CD4-positive, alpha-beta T cell (primary cell): ENCODE measurements around the gene GALNTL6. TPM values are rescaled to one million over a fixed set of nuclear protein-coding genes. Genes with fewer than 3 reads are reported as not detected.

Source experiments
- ATAC-seq: fragments of 200-7000 bp; cut with Tn5 transposase; one replicate; pipeline ENCODE4 v1.10.0; 2022; ENCODE audit warnings: mild to moderate bottlenecking; ENCODE audit not compliant: poor library complexity
- CTCF ChIA-PET: fragments of 350-600 bp; sonication (Branson Sonifier 250); formaldehyde crosslinking; loops from one replicate; lab custom pipeline; 2021; ENCODE audit warnings: antibody characterized with exemption, inconsistent platforms; lab: Charles Lee
- POLR2A ChIA-PET: fragments of 350-600 bp; sonication (Branson Sonifier 250); formaldehyde crosslinking; loops from one replicate; lab custom pipeline; 2021; ENCODE audit warnings: antibody characterized with exemption, inconsistent platforms; lab: Charles Lee
- DNase-seq, 14 experiments: peaks; one replicate each; pipeline ENCODE4 v3.0.0-alpha.2; 2013 to 2020; ENCODE audit warnings: mixed read lengths in 2 of 14
- H3K27ac ChIP-seq, 2 donors: one replicate each; pipeline versions ENCODE4 v1.5.1 to v1.7.0; 2013; ENCODE audit warnings: low read length in 2 of 2, low read depth in 1 of 2, mild to moderate bottlenecking in 1 of 2
- H3K27me3 ChIP-seq, 2 experiments: 1 replicate in 1 of 2; 2 replicates in 1 of 2; pipeline versions ENCODE4 v1.6.1 to v1.7.0; 2013; ENCODE audit warnings: low read length in 2 of 2, control low read depth in 1 of 2, mild to moderate bottlenecking in 1 of 2, moderate library complexity in 1 of 2; ENCODE audit not compliant: insufficient read depth in 2 of 2, control insufficient read depth in 1 of 2
- H3K36me3 ChIP-seq: one replicate; pipeline ENCODE4 v1.6.1; 2013; ENCODE audit warnings: low read length, control low read depth; ENCODE audit not compliant: insufficient read depth
- H3K4me1 ChIP-seq: one replicate; pipeline ENCODE4 v1.6.1; 2013; ENCODE audit warnings: low read length, control low read depth; ENCODE audit not compliant: insufficient read depth
- H3K4me3 ChIP-seq: one replicate; pipeline ENCODE4 v1.5.1; 2013; ENCODE audit warnings: mild to moderate bottlenecking, low read length, moderate library complexity
- H3K9me3 ChIP-seq, 2 experiments: 1 replicate in 1 of 2; 2 replicates in 1 of 2; pipeline versions ENCODE4 v1.6.1 to v1.7.0; 2013; ENCODE audit warnings: low read length in 2 of 2, mild to moderate bottlenecking in 2 of 2, control low read depth in 1 of 2, moderate library complexity in 1 of 2; ENCODE audit not compliant: control insufficient read depth in 1 of 2, insufficient read depth in 1 of 2
- H3K27ac Mint-ChIP-seq: one replicate; pipeline ENCODE4 v1.8.0; 2020; ENCODE audit warnings: mixed read lengths
- H3K27me3 Mint-ChIP-seq: one replicate; pipeline ENCODE4 v1.8.0; 2021; ENCODE audit warnings: mixed read lengths
- H3K36me3 Mint-ChIP-seq: one replicate; pipeline ENCODE4 v1.8.0; 2021; ENCODE audit warnings: low read depth, mixed read lengths
- H3K4me1 Mint-ChIP-seq: one replicate; pipeline ENCODE4 v1.8.0; 2021; ENCODE audit warnings: low read depth, mixed read lengths
- H3K4me3 Mint-ChIP-seq: one replicate; pipeline ENCODE4 v1.8.0; 2020; ENCODE audit warnings: mild to moderate bottlenecking, mixed read lengths
- H3K9me3 Mint-ChIP-seq: one replicate; pipeline ENCODE4 v1.8.0; 2020; ENCODE audit warnings: mixed read lengths
- intact Hi-C, 2 experiments: fragments of 100-400 bp; cut with DNase I in 1 of 2; cut with micrococcal nuclease in 1 of 2; formaldehyde crosslinking; loops; one replicate each; pipeline versions ENCODE4 v1.15.1 to v1.9.0; 2023 to 2025; cut with DNase I, micrococcal nuclease
- total RNA-seq, 174 experiments: library from RNA in 2 of 174; stranded (reverse) in 2 of 174; gene quantifications; one replicate each; pipeline ENCODE4 v1.2.3 and lab custom pipeline; 2021 to 2026
- TF ChIP-seq, protein P1 (sequence below): fragments of 200-600 bp; IDR thresholded peaks from one replicate; pipeline ENCODE4 v1.8.0; 2022; ENCODE audit warnings: antibody characterized with exemption, mild to moderate bottlenecking

Gene GALNTL6
- total RNA-seq, 2 experiments from 2014 or later: not detected

DNA sequence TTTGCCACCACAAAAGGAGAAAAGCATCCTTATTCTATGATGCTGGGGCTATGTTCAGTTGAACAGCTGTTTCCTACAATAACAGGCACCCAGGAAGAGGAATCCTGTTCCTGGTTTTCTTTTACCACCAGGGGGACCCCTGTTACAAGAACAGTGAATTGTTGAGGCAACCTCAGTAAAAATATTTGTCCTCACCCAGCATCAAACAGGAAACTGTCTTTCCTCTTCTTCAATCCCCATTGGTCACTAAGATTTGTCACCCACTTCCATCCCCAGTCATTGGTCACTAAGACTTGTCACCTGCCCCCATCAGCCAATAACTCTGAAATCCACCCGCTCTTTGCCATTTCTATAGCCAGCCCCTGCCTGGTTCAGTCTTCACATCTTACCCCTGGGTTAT is 1211.9 kb downstream of the GALNTL6 start:
- peaks cover 4% of the 10 kb centered on the region for H3K27me3 Mint-ChIP-seq
- H3K9me3 Mint-ChIP-seq: no peaks in the 10 kb centered on the region
- Histone ChIP-seq H3K4me3 (no peak overlapping the region), H3K27me3 (no peaks in the 10 kb centered on the region), H3K27ac (no peak overlapping the region), H3K36me3 (no peaks in the 10 kb centered on the region), H3K9me3 (no peaks in the 10 kb centered on the region), H3K4me1 (no peaks in the 10 kb centered on the region)
- no peaks in the 10 kb centered on the region for H3K4me1 Mint-ChIP-seq
- DNase-seq: peak in 4 of 14 experiments; percentile 27 to 62 (median 58)
- no peaks in the 10 kb centered on the region for H3K36me3 Mint-ChIP-seq
- intact Hi-C loops: loop anchor here in 1 of 2 experiments (1.0 kb wide), 1 partner anchor 232 kb away; no protein-coding TSS in a partner anchor
- no peak overlapping the region for H3K4me3 Mint-ChIP-seq
- POLR2A ChIA-PET: no interaction called here
- CTCF ChIA-PET: interaction anchor here (0.9 kb wide), 1 partner anchor 232 kb away, joined by 4 read pairs; no protein-coding TSS in a partner anchor
- ATAC-seq: peak; percentile 51
- TF ChIP-seq, protein P1, sequence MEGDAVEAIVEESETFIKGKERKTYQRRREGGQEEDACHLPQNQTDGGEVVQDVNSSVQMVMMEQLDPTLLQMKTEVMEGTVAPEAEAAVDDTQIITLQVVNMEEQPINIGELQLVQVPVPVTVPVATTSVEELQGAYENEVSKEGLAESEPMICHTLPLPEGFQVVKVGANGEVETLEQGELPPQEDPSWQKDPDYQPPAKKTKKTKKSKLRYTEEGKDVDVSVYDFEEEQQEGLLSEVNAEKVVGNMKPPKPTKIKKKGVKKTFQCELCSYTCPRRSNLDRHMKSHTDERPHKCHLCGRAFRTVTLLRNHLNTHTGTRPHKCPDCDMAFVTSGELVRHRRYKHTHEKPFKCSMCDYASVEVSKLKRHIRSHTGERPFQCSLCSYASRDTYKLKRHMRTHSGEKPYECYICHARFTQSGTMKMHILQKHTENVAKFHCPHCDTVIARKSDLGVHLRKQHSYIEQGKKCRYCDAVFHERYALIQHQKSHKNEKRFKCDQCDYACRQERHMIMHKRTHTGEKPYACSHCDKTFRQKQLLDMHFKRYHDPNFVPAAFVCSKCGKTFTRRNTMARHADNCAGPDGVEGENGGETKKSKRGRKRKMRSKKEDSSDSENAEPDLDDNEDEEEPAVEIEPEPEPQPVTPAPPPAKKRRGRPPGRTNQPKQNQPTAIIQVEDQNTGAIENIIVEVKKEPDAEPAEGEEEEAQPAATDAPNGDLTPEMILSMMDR: peak; percentile 59
- H3K27ac Mint-ChIP-seq: no peak overlapping the region

DNA sequence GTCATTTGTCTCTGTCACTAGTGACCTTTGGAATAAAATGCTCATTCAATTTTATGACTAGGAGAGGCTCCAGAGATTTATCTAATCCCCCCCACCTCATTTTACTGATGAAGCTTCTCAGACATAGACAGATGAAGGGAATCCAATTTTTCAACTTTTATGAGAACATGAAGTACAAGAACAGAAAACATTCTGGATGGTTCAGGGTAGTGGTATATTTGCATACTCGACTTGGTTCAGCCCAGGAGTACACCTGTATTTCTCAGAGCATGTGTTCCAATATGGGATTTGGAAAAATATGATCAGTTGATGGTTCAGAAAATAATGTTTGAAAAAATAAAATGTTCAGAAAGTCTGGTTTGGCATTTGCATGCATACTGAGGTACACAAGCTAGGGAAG is 1224.0 kb downstream of the GALNTL6 start:
- no peak for ATAC-seq
- POLR2A ChIA-PET: interaction anchor here (0.7 kb wide), 1 partner anchor 228 kb away, joined by 4 read pairs; no protein-coding TSS in a partner anchor
- no peak overlapping the region for H3K27ac Mint-ChIP-seq

DNA sequence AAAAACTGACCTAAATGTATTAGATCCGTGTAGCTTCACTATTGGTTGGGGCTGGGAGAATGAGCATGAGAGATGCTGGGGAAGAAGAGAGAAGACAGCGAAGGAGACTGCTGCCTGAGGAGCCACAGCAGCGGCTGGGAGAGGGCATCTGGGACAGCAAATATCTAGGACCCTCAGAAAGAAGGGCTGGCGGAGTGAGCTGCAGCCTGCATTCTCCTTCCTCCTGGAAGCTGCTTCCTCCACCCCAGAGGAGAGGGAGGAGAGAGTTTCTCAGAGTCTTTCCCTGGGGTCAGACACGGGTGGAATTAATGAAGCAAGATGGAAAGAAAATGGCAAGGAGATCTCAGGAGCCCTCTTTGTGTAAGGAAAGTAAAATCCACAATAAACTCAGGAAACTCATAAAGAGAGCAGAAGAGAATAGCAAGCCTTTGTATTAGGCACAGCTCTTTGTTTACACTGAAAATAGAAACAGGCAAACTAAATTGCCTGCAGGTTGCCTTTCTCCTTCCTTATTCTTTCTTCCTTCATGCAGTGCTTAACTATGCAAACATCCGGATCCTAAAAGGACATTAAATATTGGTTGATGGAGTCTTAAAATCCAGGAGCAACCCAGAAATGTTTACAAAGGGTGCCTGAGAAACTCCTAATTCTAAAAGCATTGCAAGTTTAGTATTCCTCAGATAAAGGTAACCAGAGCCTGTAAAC is 1225.1 kb downstream of the GALNTL6 start:
- Histone ChIP-seq H3K36me3 (no peaks in the 10 kb centered on the region), H3K27me3 (no peaks in the 10 kb centered on the region), H3K9me3 (no peaks in the 10 kb centered on the region), H3K4me1 (no peaks in the 10 kb centered on the region), H3K27ac (no peak overlapping the region), H3K4me3 (no peak overlapping the region)
- H3K9me3 Mint-ChIP-seq: no peaks in the 10 kb centered on the region
- no peak overlapping the region for H3K27ac Mint-ChIP-seq
- ChIA-PET CTCF (no interaction called here), POLR2A (interaction anchor here (0.5 kb wide), 1 partner anchor 420 kb away, joined by 3 read pairs; no protein-coding TSS in a partner anchor)
- H3K4me3 Mint-ChIP-seq: no peak overlapping the region
- no peaks in the 10 kb centered on the region for H3K4me1 Mint-ChIP-seq
- no peak for ATAC-seq
- H3K36me3 Mint-ChIP-seq: no peaks in the 10 kb centered on the region
- intact Hi-C loops: no loop called here
- DNase-seq: no peak
- TF ChIP-seq, protein P1: no peak
- H3K27me3 Mint-ChIP-seq: peaks cover 19% of the 10 kb centered on the region

More for the DNA sequence above, 1224.0 kb downstream of the GALNTL6 start:
- Histone ChIP-seq H3K4me1 (no peaks in the 10 kb centered on the region), H3K4me3 (no peak overlapping the region), H3K27me3 (no peaks in the 10 kb centered on the region), H3K36me3 (no peaks in the 10 kb centered on the region), H3K9me3 (no peaks in the 10 kb centered on the region), H3K27ac (no peak overlapping the region)
- H3K4me1 Mint-ChIP-seq: no peaks in the 10 kb centered on the region
- intact Hi-C loops: no loop called here
- no peak for DNase-seq
- no peak overlapping the region for H3K4me3 Mint-ChIP-seq
- TF ChIP-seq, protein P1: no peak
- peaks cover 8% of the 10 kb centered on the region for H3K27me3 Mint-ChIP-seq
- no peaks in the 10 kb centered on the region for H3K36me3 Mint-ChIP-seq
- H3K9me3 Mint-ChIP-seq: no peaks in the 10 kb centered on the region
- CTCF ChIA-PET: no interaction called here
